Measurements from ENCODE around the gene SLC17A7.

SLC17A7 gene

DNA sequence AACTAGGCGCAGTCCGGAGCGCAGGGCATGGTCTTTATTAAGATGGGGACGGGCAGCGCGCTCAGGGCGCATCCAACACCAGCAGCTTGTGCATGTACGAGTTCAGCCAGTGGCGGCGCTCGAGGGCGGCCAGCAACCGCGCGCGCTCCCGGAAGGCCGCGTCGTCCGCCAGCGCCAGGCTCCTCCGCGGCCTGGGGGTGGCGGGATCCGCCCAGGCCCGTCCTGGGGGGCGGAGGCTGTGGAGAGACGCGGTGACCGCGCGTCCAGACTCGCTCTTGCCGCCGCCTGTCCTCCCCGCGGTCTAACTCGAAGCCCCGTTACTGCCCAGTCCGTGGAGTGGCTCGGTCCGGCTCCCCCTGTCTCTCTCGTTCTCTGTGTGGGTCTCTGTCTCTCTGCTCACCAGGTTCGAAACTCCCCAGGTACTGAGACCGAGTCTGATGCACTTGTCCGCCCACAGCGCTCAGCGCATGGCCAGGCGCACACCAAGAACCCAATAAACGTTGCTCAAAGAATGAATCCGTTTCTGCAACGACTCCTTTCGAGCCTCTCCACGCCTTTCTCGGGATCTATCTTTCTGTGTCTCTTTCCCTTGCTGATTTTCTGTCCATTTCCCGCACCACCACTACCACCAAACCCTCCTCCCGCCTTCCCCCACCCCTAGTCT is 18.8 kb downstream of the SLC17A7 start (continued):
- TF ChIP-seq ZNF132 (tag by site-specific recombination; IDR thresholded peaks at IDR 0.05; ENCODE audit: borderline replicate concordance) (no peak), ZFHX2 (tag by site-specific recombination; conservative IDR thresholded peaks at IDR 0.05) (peak; percentile 83; the same call in 1 of the 2 replicates), KLF17 (tag by site-specific recombination; IDR thresholded peaks at IDR 0.05) (no peak), BCL11A (tag by site-specific recombination; IDR thresholded peaks at IDR 0.05; ENCODE audit: low read depth) (peak; percentile 50; the same call in 1 of the 2 replicates), PRDM10 (tag by site-specific recombination; IDR thresholded peaks at IDR 0.05) (peak; percentile 85), ZNF423 (tag by site-specific recombination; IDR thresholded peaks at IDR 0.05) (no peak), ZNF544 (tag by site-specific recombination; IDR thresholded peaks at IDR 0.05) (no peak), ZSCAN16 (tag by site-specific recombination; IDR thresholded peaks at IDR 0.05) (no peak), ZSCAN30 (tag by site-specific recombination; IDR thresholded peaks at IDR 0.05) (peak; percentile 73; the same call in 1 of the 2 replicates), ZNF513 (tag by site-specific recombination; IDR thresholded peaks at IDR 0.05) (no peak), ZNF292 (tag by site-specific recombination; IDR thresholded peaks at IDR 0.05; ENCODE audit: borderline replicate concordance, low read depth) (no peak), REPIN1 (tag by site-specific recombination; IDR thresholded peaks at IDR 0.05; ENCODE audit: low read depth) (no peak), MEIS1 (CRISPR knock-in tag; IDR thresholded peaks at IDR 0.05; ENCODE audit: borderline replicate concordance) (no peak), ZNF335 (tag by site-specific recombination; conservative IDR thresholded peaks at IDR 0.05) (peak; percentile 40), ZNF148 (tag by site-specific recombination; IDR thresholded peaks at IDR 0.05; ENCODE audit: borderline replicate concordance) (no peak), ZNF223 (tag by site-specific recombination; IDR thresholded peaks at IDR 0.05) (peak; percentile 86), ZNF37A (tag by site-specific recombination; IDR thresholded peaks at IDR 0.05) (no peak), ZBTB17 (tag by site-specific recombination; IDR thresholded peaks at IDR 0.05) (peak; percentile 77), PRDM4 (tag by site-specific recombination; IDR thresholded peaks at IDR 0.05) (no peak), KLF8 (tag by site-specific recombination; IDR thresholded peaks at IDR 0.05) (peak; percentile 54; the same call in 1 of the 2 replicates), ZNF529 (tag by site-specific recombination; IDR thresholded peaks at IDR 0.05; ENCODE audit: insufficient replicate concordance) (no peak), SP2 (tag by site-specific recombination; IDR thresholded peaks at IDR 0.05) (no peak)
- TF ChIP-seq, protein P1, sequence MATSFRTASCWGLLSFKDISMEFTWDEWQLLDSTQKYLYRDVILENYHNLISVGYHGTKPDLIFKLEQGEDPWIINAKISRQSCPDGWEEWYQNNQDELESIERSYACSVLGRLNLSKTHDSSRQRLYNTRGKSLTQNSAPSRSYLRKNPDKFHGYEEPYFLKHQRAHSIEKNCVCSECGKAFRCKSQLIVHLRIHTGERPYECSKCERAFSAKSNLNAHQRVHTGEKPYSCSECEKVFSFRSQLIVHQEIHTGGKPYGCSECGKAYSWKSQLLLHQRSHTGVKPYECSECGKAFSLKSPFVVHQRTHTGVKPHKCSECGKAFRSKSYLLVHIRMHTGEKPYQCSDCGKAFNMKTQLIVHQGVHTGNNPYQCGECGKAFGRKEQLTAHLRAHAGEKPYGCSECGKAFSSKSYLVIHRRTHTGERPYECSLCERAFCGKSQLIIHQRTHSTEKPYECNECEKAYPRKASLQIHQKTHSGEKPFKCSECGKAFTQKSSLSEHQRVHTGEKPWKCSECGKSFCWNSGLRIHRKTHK (tag by site-specific recombination; IDR thresholded peaks at IDR 0.05), result no peak
- TF ChIP-seq, protein P2, sequence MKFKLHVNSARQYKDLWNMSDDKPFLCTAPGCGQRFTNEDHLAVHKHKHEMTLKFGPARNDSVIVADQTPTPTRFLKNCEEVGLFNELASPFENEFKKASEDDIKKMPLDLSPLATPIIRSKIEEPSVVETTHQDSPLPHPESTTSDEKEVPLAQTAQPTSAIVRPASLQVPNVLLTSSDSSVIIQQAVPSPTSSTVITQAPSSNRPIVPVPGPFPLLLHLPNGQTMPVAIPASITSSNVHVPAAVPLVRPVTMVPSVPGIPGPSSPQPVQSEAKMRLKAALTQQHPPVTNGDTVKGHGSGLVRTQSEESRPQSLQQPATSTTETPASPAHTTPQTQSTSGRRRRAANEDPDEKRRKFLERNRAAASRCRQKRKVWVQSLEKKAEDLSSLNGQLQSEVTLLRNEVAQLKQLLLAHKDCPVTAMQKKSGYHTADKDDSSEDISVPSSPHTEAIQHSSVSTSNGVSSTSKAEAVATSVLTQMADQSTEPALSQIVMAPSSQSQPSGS (tag by site-specific recombination; IDR thresholded peaks at IDR 0.05; ENCODE audit: low read depth), result no peak

All from HEK293 (cell line).